Measurements from ENCODE around the gene KATNAL2. TPM values are rescaled to one million over a fixed set of nuclear protein-coding genes. Genes with fewer than 3 reads are reported as not detected.

Gene KATNAL2
- total RNA-seq, 1 experiment from 2014 or later = 12.1 TPM

DNA sequence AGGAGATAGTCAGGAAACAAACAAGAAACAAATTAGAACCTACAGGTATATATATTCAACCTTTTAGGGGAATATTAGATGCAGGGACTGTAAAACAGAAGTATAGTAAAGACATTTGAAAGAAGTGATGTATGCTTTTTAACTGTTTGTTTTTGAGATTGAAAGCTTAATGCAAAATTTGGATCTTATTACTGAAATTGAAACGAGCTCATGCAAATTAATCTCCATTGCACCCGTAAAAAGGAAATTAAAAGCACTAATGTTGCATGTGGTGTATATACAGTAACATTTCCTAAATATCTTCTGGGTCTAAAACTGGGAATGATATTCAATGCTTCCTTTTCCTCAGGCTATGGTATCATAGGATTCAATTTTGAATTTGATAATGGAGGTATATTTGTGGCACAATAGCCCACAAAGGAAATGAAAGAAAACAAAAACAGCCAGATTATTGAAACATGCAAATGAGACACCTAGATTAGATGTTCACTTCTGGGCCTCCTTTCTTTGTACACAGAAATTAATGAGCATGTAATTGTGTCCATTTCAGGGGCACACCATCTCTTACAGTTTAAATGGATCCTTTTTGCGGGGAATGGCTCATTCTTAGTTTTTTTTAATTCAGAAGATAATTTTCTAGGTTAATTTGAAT is 119.7 kb downstream of the KATNAL2 start:
- ChIA-PET CTCF (interaction anchor here (1.0 kb wide), 1 partner anchor 38 kb away, joined by 3 read pairs; no protein-coding TSS in a partner anchor), POLR2A (interaction anchor here (0.7 kb wide), 1 partner anchor 25 kb away, joined by 5 read pairs; no protein-coding TSS in a partner anchor)
- no peak overlapping the region for H3K4me3 Mint-ChIP-seq
- H3K27ac Mint-ChIP-seq = no peak overlapping the region
- no peaks in the 10 kb centered on the region for H3K4me1 Mint-ChIP-seq
- ATAC-seq (no peak), DNase-seq (ENCODE audit: low spot score) (no peak)
- TF ChIP-seq ERG (CRISPR knock-in tag; IDR thresholded peaks at IDR 0.05) (no peak), CTCF (IDR thresholded peaks at IDR 0.05) (0 out of 2 replicates have a peak, but pooled peaks have one; percentile 2)
- H3K27me3 Mint-ChIP-seq (ENCODE audit: low read depth) = no peaks in the 10 kb centered on the region
- no peaks in the 10 kb centered on the region for H3K9me3 Mint-ChIP-seq
- no peaks in the 10 kb centered on the region for H3K36me3 Mint-ChIP-seq

- H3K27ac Mint-ChIP-seq = no peak overlapping the region
- CTCF ChIA-PET = no interaction called here
- POLR2A ChIA-PET = no interaction called here
- H3K9me3 Mint-ChIP-seq = no peaks in the 10 kb centered on the region
- no peak for DNase-seq (ENCODE audit: low spot score)
- H3K27me3 Mint-ChIP-seq (ENCODE audit: low read depth) = no peaks in the 10 kb centered on the region
- H3K4me3 Mint-ChIP-seq = no peak overlapping the region
- no peaks in the 10 kb centered on the region for H3K4me1 Mint-ChIP-seq
- no peaks in the 10 kb centered on the region for H3K36me3 Mint-ChIP-seq
- no peak for ATAC-seq
- TF ChIP-seq KAT7 (CRISPR knock-in tag; IDR thresholded peaks at IDR 0.05; ENCODE audit: borderline replicate concordance) (no peak), GTF2I (CRISPR knock-in tag; conservative IDR thresholded peaks at IDR 0.05) (no peak), ZNF512 (CRISPR knock-in tag; IDR thresholded peaks at IDR 0.05; ENCODE audit: borderline replicate concordance) (no peak), AFF4 (CRISPR knock-in tag; IDR thresholded peaks at IDR 0.05; ENCODE audit: borderline replicate concordance) (no peak), ZNF232 (CRISPR knock-in tag; IDR thresholded peaks at IDR 0.05) (no peak), NR2C2 (CRISPR knock-in tag; IDR thresholded peaks at IDR 0.05) (no peak), FOXK1 (CRISPR knock-in tag; IDR thresholded peaks at IDR 0.05) (no peak), USF2 (CRISPR knock-in tag; IDR thresholded peaks at IDR 0.05) (no peak), OVOL2 (CRISPR knock-in tag; IDR thresholded peaks at IDR 0.05; ENCODE audit: borderline replicate concordance) (no peak), HMGA2 (CRISPR knock-in tag; IDR thresholded peaks at IDR 0.05) (no peak), NFYB (CRISPR knock-in tag; conservative IDR thresholded peaks at IDR 0.05; ENCODE audit: low read depth) (no peak), MYBL2 (CRISPR knock-in tag; IDR thresholded peaks at IDR 0.05) (no peak)
- TF ChIP-seq, protein P1, sequence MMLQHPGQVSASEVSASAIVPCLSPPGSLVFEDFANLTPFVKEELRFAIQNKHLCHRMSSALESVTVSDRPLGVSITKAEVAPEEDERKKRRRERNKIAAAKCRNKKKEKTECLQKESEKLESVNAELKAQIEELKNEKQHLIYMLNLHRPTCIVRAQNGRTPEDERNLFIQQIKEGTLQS (CRISPR knock-in tag; conservative IDR thresholded peaks at IDR 0.05) = no peak
Measured at GRCh38 chr18:47040982-47041381, 123.6 kb downstream of the KATNAL2 start.

All from WTC11 (cell line).